ENCODE measurements around the gene FN3KRP.

The FN3KRP gene

GRCh38 chr17:82710499-82711232, 5.8 kb upstream of the FN3KRP start:
- H3K27ac Mint-ChIP-seq: no peak overlapping the region
- no peak overlapping the region for H3K4me3 Mint-ChIP-seq
- no peaks in the 10 kb centered on the region for H3K36me3 Mint-ChIP-seq (ENCODE audit: low read depth)
- no peaks in the 10 kb centered on the region for H3K9me3 Mint-ChIP-seq
- no peaks in the 10 kb centered on the region for H3K27me3 Mint-ChIP-seq
- H3K4me1 Mint-ChIP-seq (ENCODE audit: low read depth): peaks cover 7% of the 10 kb centered on the region
- DNase-seq: no peak

- no peak for DNase-seq
- Mint-ChIP-seq H3K27me3 (no peaks in the 10 kb centered on the region), H3K9me3 (no peaks in the 10 kb centered on the region), H3K27ac (no peak overlapping the region), H3K36me3 (ENCODE audit: low read depth) (peaks cover 8% of the 10 kb centered on the region), H3K4me1 (ENCODE audit: low read depth) (peaks cover 16% of the 10 kb centered on the region), H3K4me3 (no peak overlapping the region)
Observed at GRCh38 chr17:82713071-82713723, 3.3 kb upstream of the FN3KRP start.

DNA sequence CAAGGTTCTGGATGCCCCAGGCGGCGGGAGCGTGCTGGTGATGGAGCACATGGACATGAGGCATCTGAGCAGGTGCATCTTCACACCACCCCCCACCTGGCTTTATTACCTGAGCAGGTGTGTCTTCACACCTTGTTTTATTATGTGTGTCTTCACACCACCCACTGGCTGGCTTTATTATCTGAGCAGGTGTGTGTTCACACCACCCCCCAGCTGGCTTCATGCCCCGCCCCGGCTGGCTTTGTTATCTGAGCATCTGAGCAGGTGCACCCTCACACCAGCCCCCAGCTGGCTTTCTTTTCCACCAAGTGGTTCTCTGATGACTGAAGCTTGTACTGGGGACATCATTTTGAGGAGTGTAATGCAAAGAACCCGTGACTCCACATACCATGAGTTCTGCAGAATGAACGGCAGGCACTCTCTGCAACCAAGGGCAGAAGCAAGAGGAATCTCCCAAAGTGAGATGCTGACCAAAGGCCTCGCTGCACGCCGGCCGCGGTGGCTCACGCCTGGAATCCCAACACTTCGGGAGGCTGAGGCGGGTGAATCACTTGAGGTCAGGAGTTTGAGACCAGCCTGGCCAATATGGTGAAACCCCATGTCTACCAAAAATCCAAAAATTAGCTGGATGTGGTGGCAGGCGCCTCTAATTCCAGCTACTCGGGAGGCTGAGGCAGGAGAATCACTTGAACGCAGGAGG, 2.6 kb downstream of the FN3KRP start:
- Mint-ChIP-seq H3K36me3 (ENCODE audit: low read depth) (peaks cover 55% of the 10 kb centered on the region), H3K9me3 (no peaks in the 10 kb centered on the region), H3K27ac (peak overlapping the region; percentile 34), H3K27me3 (no peaks in the 10 kb centered on the region), H3K4me3 (no peak overlapping the region), H3K4me1 (ENCODE audit: low read depth) (peaks cover 21% of the 10 kb centered on the region)
- no peak for DNase-seq

DNA sequence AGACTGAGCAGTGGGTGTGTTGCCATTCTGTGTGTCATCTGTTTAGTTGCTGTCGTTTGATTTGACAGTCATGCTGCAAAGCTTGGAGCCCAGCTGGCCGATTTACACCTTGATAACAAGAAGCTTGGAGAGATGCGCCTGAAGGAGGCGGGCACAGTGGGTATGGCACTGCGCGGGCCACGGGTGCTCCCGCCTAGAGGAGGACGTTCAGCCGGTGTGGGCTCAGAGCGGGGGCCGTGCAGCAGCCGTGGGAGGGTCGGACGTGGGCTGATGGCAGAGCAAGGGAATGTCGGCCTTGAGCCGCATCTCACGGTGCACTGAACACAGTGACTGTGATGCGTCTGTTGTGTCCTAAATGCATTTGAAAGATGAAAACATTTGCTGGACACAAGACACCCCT, 3.7 kb downstream of the FN3KRP start:
- no peak for DNase-seq
- Mint-ChIP-seq H3K27me3 (no peaks in the 10 kb centered on the region), H3K4me3 (no peak overlapping the region), H3K27ac (no peak overlapping the region), H3K36me3 (ENCODE audit: low read depth) (peaks cover 56% of the 10 kb centered on the region), H3K4me1 (ENCODE audit: low read depth) (peaks cover 21% of the 10 kb centered on the region), H3K9me3 (no peaks in the 10 kb centered on the region)

GRCh38 chr17:82722341-82723013, 6.0 kb downstream of the FN3KRP start:
- H3K27ac Mint-ChIP-seq: no peak overlapping the region
- no peaks in the 10 kb centered on the region for H3K9me3 Mint-ChIP-seq
- H3K4me3 Mint-ChIP-seq: no peak overlapping the region
- peaks cover 68% of the 10 kb centered on the region for H3K36me3 Mint-ChIP-seq (ENCODE audit: low read depth)
- H3K27me3 Mint-ChIP-seq: no peaks in the 10 kb centered on the region
- H3K4me1 Mint-ChIP-seq (ENCODE audit: low read depth): peaks cover 12% of the 10 kb centered on the region
- DNase-seq: no peak

DNA sequence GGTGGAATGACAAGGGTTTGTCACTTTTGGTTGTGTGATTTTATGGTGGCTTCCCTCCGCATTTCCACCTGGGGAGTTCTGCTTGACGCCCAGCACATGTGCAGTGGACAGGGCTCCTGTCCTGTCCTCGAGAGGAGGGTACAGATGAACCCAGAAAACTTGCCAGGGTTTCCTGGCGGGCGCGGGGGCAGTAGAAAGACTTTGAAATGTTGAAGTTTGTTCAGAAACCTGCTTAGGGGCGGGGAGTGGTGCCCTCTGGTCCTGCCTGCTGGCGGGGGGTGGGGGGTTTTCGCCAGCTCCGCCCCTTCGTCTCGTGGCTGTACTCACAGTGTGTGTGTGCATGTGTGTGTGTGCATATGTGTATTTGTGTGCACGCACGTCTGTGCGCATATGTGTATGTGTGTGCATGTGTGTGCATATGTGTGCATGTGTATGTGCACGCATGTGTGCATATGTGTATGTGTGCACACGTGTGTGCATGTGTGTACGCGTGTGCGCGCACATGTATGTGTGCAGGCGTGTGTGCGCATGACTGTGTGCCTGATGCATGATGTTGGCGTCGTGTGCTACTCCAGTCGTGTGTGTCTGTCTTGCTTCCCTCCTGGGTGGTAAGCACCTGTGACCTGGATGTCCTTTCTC, 6.8 kb downstream of the FN3KRP start:
- peaks cover 73% of the 10 kb centered on the region for H3K36me3 Mint-ChIP-seq (ENCODE audit: low read depth)
- H3K4me3 Mint-ChIP-seq: no peak overlapping the region
- H3K4me1 Mint-ChIP-seq (ENCODE audit: low read depth): peaks cover 5% of the 10 kb centered on the region
- no peaks in the 10 kb centered on the region for H3K27me3 Mint-ChIP-seq
- no peak overlapping the region for H3K27ac Mint-ChIP-seq
- no peak for DNase-seq
- H3K9me3 Mint-ChIP-seq: no peaks in the 10 kb centered on the region

DNA sequence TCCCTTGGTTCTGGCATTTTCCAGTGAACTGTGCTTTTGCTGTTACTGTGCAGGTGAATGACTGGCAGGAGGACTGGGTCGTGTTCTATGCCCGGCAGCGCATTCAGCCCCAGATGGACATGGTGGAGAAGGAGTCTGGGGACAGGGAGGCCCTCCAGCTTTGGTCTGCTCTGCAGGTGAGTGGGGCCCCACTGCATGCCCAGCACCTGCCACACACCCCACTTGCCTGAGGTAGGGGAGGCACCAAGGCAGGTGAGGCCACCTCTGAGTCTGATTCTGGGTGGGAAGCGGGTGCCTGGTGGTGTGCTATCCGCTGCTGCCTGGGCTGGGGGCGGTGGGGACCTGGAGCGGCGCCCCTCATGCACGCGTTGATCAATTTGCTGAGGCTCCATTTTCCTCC, 9.9 kb downstream of the FN3KRP start:
- H3K9me3 Mint-ChIP-seq: no peaks in the 10 kb centered on the region
- no peaks in the 10 kb centered on the region for H3K27me3 Mint-ChIP-seq
- no peak for DNase-seq
- H3K4me3 Mint-ChIP-seq: no peak overlapping the region
- no peak overlapping the region for H3K27ac Mint-ChIP-seq
- H3K36me3 Mint-ChIP-seq (ENCODE audit: low read depth): peaks cover 68% of the 10 kb centered on the region
- no peaks in the 10 kb centered on the region for H3K4me1 Mint-ChIP-seq (ENCODE audit: low read depth)

- Mint-ChIP-seq H3K4me1 (ENCODE audit: low read depth) (no peaks in the 10 kb centered on the region), H3K27ac (no peak overlapping the region), H3K27me3 (no peaks in the 10 kb centered on the region), H3K36me3 (ENCODE audit: low read depth) (peaks cover 74% of the 10 kb centered on the region), H3K4me3 (no peak overlapping the region), H3K9me3 (peaks cover 6% of the 10 kb centered on the region)
- DNase-seq: no peak
Observed at GRCh38 chr17:82729479-82730260, 13.2 kb downstream of the FN3KRP start.

DNA sequence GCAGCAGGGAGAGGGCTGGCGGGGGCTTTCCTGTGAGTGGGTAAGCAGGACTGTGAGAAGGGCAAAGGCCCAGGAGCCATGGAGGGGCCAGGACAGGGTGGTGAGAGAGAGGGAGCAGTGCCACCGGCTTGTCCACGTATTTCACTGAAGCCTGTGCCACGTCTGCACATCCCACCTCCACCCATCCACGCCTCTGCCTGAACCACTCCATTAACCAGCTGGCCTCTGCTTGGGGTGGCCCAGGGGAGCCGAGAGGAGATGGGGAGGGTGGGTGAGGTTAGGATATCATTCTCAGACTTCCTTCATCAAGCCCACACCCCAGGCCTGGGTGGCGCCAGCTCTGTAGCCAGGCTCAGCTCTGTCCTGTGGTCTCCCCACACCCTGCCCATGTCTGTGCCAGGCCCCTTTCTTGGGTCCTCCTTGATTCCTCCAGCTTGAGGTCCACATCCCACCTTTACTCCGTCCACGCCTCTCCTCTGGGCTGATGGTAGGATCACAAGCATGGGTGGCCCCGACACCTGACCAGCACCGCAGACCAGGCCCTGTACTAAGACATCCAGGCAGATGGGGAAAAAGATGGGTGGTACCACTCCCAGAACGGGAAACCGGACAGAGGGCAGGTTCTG, 15.7 kb downstream of the FN3KRP start:
- Mint-ChIP-seq H3K36me3 (ENCODE audit: low read depth) (peaks cover 59% of the 10 kb centered on the region), H3K27ac (no peak overlapping the region), H3K4me1 (ENCODE audit: low read depth) (peaks cover 2% of the 10 kb centered on the region), H3K27me3 (no peaks in the 10 kb centered on the region), H3K4me3 (no peak overlapping the region), H3K9me3 (peaks cover 6% of the 10 kb centered on the region)
- DNase-seq: no peak

- Mint-ChIP-seq H3K27ac (no peak within 1 kb of the TSS), H3K9me3 (peaks cover 9% of the 10 kb centered on the region), H3K36me3 (ENCODE audit: low read depth) (peaks cover 37% of the 10 kb centered on the region), H3K27me3 (no peaks in the 10 kb centered on the region), H3K4me1 (ENCODE audit: low read depth) (peaks cover 2% of the 10 kb centered on the region), H3K4me3 (peak within 1 kb of the TSS; percentile 55)
- peak; percentile 60 for DNase-seq
Observed at GRCh38 chr17:82734987-82735866, 18.7 kb downstream of the FN3KRP start, which contains the start of gene FN3K. Gene FN3K, plus strand, starts transcription at chr17:82735615. Its CDS starts 22 bp downstream, at chr17:82735637.

DNA sequence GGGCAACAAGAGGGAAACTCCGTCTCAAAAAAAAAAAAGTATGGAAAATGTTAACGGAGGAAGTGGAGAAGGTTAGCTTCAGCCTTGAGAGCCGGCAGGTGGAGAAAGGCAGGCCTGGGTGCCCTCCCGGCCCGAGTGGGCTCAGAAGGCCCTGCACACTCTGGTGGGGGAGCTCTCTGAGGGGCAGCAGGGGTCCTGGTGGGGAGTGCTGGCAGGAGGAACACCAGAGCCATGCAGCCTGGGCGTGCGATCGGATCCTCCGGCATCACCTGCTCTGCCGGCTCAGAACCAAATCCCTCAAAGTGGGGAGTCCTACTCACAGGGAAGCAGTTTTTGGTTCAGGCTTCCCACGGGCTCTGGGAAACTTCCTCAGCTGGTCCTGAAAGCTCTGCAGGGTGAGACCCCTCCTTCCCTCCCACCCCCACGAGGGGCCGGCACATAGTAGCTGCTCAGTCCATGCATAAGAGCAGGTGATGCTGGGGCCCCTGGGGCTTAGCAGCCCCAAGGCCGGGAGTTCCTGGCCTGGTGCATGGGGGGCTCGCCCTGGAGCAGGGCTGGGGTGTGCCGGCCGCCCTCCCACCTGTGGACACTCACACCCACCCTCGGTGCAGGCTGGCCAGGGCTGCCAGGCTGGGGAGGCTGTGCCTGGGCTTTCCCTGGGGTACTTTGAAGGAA, 20.1 kb downstream of the FN3KRP start:
- peaks cover 2% of the 10 kb centered on the region for H3K4me1 Mint-ChIP-seq (ENCODE audit: low read depth)
- peaks cover 41% of the 10 kb centered on the region for H3K36me3 Mint-ChIP-seq (ENCODE audit: low read depth)
- no peaks in the 10 kb centered on the region for H3K27me3 Mint-ChIP-seq
- peak overlapping the region; percentile 55 for H3K4me3 Mint-ChIP-seq
- peaks cover 21% of the 10 kb centered on the region for H3K9me3 Mint-ChIP-seq
- DNase-seq: no peak
- H3K27ac Mint-ChIP-seq: no peak overlapping the region
